Measurements from ENCODE around the gene CFAP57.

DNA sequence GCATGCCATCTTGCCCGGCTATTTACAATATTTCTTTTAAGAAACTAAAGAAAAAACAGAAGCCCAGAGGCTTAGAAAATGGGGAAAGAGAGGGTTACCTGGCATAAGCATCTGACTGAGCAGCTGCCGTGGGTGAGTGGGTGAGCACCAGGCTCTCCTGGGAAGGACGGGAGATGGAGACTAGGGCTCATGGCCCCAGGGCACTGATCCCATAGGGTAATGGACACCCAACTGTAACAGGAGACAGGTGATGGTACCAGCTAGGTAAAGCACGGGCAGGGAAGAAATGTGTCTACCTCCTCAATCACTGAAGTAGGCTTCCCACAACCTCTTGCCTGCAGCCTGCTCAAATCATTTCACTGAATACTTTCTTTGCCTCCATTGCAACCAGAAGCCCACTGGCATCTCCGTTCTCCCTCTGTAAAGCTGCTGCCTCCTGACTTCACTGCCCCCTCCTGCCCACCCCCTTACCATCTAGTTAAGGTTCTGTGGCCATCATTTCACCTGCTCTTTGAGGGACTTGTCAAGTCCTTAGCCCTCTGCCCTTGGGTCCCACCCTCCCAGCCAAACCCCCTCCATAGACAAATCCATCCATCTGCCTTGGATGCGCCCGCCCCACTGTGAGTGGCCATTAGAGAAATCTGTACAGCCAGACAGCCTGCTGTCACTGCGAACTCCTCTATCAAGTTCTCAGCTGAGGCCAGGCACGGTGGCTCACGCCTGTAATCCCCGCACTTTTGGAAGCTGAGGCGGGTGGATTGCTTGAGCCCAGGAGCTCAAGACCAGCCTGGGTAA is 103.9 kb downstream of the CFAP57 start:
- TF ChIP-seq, protein P1, sequence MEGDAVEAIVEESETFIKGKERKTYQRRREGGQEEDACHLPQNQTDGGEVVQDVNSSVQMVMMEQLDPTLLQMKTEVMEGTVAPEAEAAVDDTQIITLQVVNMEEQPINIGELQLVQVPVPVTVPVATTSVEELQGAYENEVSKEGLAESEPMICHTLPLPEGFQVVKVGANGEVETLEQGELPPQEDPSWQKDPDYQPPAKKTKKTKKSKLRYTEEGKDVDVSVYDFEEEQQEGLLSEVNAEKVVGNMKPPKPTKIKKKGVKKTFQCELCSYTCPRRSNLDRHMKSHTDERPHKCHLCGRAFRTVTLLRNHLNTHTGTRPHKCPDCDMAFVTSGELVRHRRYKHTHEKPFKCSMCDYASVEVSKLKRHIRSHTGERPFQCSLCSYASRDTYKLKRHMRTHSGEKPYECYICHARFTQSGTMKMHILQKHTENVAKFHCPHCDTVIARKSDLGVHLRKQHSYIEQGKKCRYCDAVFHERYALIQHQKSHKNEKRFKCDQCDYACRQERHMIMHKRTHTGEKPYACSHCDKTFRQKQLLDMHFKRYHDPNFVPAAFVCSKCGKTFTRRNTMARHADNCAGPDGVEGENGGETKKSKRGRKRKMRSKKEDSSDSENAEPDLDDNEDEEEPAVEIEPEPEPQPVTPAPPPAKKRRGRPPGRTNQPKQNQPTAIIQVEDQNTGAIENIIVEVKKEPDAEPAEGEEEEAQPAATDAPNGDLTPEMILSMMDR (conservative IDR thresholded peaks at IDR 0.05; ENCODE audit: low read length), result no peak
- TF ChIP-seq EZH2phosphoT487 (IDR thresholded peaks at IDR 0.05; ENCODE audit: borderline replicate concordance), result no peak
